GM19238 (cell line): ENCODE data around the gene ME3.
"Not testable (repeated sequence)": the region's sequence is repeated elsewhere in the genome, so short reads cannot be mapped to it uniquely, and the experiment has no call there.

Source experiments
- DNase-seq: peaks from one replicate; pipeline ENCODE4 v3.0.0; 2011; ENCODE audit warnings: low spot score; ENCODE audit not compliant: insufficient read length

ME3 gene

GRCh38 chr11:86664930-86665329 is 7.5 kb downstream of the ME3 start:
- DNase-seq = no peak

DNA sequence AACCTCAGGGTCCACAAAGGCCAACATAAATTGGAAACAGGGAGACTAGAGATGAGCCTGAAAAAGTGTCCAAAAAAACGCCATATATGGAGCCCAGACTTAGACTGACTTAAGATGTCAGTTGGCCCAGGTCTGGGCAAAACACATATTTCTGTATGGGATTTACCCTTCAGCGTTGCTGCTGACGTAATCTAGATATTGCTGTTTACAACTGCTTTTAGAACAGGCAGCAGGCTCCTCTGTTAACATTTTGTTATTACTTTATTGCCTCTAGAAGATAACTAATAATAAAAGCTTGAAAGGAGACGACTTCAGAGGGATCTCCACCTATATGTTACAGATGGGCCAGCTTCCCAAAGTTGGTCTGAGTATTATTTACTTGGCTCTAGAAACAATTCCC is 8.7 kb downstream of the ME3 start:
- DNase-seq = no peak

DNA sequence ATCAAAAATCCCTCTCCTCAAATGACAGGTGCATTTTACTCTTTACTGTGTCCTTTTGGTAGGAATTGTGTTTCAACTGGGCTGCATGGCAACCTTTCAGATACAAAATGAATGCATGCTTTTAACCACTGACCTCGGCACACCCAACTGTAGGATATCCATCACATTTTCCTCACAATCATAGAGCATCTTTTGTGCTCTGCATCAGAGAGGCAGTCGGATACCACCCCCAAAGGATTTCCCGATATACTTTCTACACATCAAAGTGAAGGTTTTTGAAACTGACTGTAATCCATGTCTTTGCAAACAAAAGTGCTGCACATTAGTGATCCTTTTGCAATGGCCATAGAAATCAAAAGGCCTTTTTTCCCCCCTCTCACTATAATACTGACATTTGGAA is 9.1 kb downstream of the ME3 start:
- DNase-seq = no peak

GRCh38 chr11:86660736-86661135 is 11.7 kb downstream of the ME3 start:
- no peak for DNase-seq

GRCh38 chr11:86660088-86660487 is 12.3 kb downstream of the ME3 start:
- DNase-seq = no peak

GRCh38 chr11:86658534-86658933 is 13.9 kb downstream of the ME3 start:
- DNase-seq = no peak

DNA sequence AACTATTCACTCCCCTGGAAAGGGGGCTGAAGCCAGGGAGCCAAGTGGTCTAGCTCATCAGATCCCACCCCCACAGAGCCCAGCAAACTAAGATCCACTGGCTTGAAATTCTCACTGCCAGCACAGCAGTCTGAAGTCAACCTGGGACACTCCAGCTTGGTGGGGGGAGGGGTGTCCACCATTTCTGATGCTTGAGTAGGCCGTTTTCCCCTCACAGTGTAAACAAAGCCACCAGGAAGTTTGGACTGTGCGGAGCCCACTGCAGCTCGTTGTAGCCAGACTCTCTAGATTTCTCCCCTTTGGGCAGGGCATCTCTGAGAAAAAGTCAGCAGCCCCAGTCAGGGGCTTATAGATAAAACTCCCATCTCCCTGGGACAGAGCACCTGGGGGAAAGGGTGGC is 27.2 kb downstream of the ME3 start:
- DNase-seq = not testable (repeated sequence)

DNA sequence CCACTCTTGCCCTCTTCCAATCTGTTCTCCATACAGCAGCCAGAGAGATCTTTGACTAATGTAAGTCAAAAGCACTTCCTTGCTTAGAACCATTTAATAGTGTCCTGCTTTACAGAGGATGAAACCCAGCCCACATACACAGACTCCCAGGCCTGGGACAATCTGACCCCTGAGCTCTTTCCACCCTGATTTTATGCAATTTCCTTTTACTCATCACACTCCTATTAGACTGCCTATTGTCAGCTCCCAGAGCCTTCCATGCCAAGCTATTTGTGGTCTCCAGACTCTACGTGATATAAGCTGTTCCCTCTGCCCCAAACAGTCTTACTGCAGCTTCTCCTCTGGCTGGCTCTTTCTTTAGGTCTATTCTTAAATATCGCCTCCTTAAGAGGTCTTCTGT is 28.1 kb downstream of the ME3 start:
- no peak for DNase-seq

GRCh38 chr11:86641537-86642261 is 30.7 kb downstream of the ME3 start:
- DNase-seq = no peak

- DNase-seq = no peak
These were observed 33.3 kb downstream of the ME3 start for GRCh38 chr11:86639137-86639536.

DNA sequence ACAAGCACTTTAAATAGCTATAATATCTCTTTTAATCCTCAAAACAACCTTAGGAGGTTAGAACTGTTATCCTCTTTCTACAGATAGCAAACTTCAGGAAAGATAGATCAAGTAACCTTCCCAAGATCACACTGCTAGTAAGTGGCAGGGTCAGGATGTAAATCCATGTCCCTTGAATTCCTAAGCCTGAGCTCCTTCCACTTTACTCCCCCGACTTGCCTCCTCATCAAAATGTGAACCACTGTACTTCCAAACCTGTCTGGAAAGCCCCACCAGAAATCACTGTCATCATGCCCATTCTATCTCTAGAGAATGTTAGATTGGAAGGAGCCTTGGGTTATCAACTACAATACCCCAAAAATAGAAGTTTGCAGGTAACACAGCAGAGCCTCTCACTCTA is 33.7 kb downstream of the ME3 start:
- no peak for DNase-seq

GRCh38 chr11:86637988-86638387 is 34.4 kb downstream of the ME3 start:
- DNase-seq = no peak

- DNase-seq = no peak
These were observed 36.1 kb downstream of the ME3 start for GRCh38 chr11:86636275-86636674.

- DNase-seq = no peak
These were observed 39.7 kb downstream of the ME3 start for GRCh38 chr11:86632499-86633269.

- DNase-seq = no peak
These were observed 42.0 kb downstream of the ME3 start for GRCh38 chr11:86630229-86630981.

DNA sequence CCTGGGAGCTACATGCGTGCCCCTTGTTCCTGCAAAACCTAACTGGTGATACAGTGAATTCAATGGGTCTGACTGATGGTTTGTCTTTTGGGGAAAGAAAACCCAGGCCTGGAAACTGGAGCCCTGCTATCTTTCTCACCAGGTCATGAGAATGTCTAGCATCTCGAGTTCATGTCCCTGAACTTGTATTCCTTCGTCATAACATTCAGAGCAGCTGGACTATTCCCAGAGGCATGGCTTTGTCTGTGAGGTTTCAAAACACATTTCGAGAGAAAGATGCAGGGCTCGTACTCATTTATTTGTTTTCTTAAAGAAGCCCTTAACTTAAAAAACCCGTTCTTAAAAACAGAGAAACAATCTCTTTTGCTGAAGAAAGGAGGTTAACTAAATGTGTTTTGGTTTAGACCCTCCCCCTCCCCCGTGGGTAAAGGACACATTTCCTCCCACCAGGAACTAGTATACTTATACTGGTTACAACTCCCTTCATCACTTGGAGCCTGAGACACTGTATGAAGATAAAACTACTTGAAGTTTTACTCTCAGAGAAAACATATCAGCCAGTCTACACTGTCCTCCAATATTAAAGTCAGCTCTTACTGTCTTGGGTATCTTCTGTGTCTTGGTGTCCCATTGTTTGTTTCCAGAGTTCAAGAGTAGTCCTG is 43.2 kb downstream of the ME3 start:
- no peak for DNase-seq

DNA sequence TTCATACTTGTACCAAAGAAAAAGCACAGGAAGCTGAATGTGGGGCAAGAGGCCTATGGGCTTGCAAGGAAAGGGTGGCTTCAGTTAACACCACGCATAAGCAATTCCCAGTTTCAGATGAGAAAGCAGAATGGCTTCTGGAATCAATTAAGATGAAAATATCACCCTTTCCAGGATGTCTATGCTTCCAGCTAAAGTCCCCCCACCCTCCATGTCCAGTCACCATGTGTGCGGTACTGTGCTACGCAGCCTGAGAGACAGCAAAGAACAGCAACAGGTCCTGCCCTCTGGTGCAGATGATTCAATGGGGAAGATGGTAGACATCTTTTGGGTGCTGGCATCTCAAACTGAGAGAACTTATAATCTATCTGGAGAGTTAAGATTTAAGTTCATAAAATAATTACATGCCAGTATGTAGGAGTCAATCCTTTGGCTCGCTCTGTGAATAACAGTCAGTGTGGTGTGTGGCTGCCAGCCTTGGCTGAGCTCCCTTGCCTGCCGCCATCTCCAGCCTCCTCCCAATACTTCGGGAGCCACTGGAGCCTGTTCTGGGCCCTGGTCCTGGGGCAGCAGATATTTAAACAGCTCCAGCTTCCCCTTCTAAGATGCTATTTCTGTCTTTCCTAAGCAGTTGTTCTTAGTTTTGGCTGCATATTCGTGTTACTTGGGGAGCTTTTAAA is 44.5 kb downstream of the ME3 start:
- DNase-seq = no peak

- DNase-seq = no peak
These were observed 46.4 kb downstream of the ME3 start for GRCh38 chr11:86625981-86626380.

GRCh38 chr11:86625544-86625943 is 46.9 kb downstream of the ME3 start:
- no peak for DNase-seq

- DNase-seq = no peak
These were observed 48.0 kb downstream of the ME3 start for GRCh38 chr11:86624366-86624765.

DNA sequence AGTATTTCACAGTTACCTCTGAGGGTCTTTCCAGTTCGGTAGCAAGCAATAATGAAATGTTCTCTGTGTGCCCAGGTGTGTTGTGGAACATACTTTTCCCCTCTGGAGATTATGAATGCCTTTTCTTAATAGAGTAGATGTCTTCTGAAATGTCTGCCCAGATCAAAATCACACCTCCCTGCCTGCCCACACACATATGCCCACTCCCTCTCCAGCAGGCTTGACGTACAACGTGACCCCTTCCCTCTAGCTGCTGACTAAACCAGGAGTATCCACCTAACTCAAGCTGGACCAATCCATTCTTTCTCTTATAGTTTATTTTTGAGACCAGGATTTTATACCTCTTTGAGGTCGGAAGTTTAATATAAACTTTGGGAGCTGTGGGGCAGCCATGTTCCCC is 48.7 kb downstream of the ME3 start:
- DNase-seq = no peak
